ENCODE measurements around the gene ZSCAN2.
A peak's percentile ranks its signal among the peaks of the same experiment; 100 is the strongest.

ZSCAN2 gene

DNA sequence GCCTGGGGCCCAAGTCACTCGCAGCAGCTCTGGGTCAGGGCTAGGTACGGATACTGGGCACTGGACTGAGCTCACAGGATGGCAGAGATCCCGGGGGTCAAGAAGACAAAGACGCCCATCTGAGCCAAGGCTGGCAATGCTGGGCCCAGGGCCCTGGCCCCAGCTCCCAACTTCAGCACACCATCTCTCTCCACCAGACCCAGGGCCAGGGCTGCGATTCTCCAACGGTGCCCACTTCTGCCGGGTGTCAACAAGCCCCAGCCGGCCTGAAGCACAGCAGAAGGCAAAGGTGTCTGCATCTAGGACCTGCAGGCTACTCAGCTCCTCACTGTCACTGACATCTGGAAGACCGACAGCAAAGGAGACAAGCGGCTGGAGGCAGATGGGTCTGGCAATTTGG is 44.7 kb downstream of the ZSCAN2 start:
- peak overlapping the region in 1 of 2 donors; percentile 90 for H3K27ac Mint-ChIP-seq
- H3K4me1 Mint-ChIP-seq, result peaks cover 35% of the 10 kb centered on the region
- DNase-seq (no peak), ATAC-seq (no peak)
- H3K9me3 Mint-ChIP-seq, result no peaks in the 10 kb centered on the region
- H3K27me3 Mint-ChIP-seq, result no peaks in the 10 kb centered on the region
- H3K4me3 Mint-ChIP-seq, result no peak overlapping the region

DNA sequence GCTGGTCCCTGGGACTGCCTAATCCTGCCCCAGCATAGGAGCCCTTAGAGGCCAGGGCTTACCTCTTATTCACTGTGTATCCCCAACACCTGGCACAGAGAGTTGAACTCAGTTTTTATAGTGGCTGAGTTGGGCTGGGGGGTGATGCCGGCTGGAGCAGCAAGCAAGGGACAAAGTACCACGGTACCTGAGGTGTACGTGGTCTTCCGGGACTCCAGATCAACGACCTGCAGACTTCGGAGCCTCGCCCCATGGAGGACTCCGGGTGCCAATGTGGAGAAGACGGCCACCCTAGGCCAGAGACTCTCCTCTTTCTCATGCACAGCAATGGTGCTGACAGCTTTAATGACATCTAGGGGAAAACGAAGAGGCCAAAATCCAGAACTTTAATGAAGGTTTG is 45.2 kb downstream of the ZSCAN2 start:
- DNase-seq (no peak), ATAC-seq (no peak)
- H3K4me3 Mint-ChIP-seq, result no peak overlapping the region
- peaks cover 32% of the 10 kb centered on the region for H3K4me1 Mint-ChIP-seq
- H3K27ac Mint-ChIP-seq, result peak overlapping the region; percentile 25 to 71
- H3K9me3 Mint-ChIP-seq, result no peaks in the 10 kb centered on the region
- no peaks in the 10 kb centered on the region for H3K27me3 Mint-ChIP-seq

DNA sequence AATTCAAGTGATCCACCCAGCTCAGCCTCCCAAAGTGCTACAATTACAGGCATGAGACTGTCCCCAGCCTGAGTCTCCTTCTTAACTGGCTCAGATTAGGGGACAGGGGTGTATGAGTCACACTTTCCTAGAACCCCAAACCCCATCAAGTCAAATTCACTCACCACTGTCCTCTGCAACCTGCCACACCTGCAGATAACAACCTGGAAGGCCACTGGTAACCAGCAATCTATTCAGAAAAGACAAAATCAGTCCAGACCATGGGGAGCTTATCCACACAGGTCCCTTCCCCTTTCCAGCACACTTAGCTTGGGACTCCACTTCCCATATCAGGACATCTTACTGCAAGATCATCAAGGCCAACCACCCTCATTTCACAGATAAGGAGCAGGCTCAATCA is 46.9 kb downstream of the ZSCAN2 start:
- DNase-seq, result no peak
- Mint-ChIP-seq H3K27ac (peak overlapping the region in 1 of 2 donors; percentile 60), H3K9me3 (no peaks in the 10 kb centered on the region)

DNA sequence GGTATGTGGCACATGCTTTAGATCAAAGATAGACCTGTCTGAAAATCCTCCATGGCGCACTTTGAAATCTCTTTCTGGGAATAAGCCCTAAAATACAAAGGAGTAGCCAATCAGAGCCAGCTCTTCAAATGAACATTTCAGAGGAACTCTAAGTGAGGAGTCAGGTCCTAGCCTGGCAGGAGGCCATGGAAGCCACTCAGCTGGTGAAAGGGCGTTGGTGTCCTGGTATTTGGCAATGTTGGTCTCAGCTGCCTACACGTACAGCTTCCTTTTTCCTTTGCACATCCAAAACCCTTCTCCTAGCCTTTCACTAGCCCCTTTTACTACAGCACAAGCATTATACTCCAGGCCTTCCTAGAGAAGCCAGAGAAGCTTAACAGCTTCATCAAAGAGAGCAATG is 47.7 kb downstream of the ZSCAN2 start:
- no peak for DNase-seq
- no peaks in the 10 kb centered on the region for H3K27me3 Mint-ChIP-seq
- peak overlapping the region; percentile 11 to 60 for H3K27ac Mint-ChIP-seq
- ATAC-seq, result no peak
- H3K4me3 Mint-ChIP-seq, result no peak overlapping the region
- H3K4me1 Mint-ChIP-seq, result peaks cover 53% of the 10 kb centered on the region
- no peaks in the 10 kb centered on the region for H3K9me3 Mint-ChIP-seq

More for the DNA sequence above, 46.9 kb downstream of the ZSCAN2 start:
- H3K4me1 Mint-ChIP-seq, result peaks cover 45% of the 10 kb centered on the region
- no peak overlapping the region for H3K4me3 Mint-ChIP-seq
- no peaks in the 10 kb centered on the region for H3K27me3 Mint-ChIP-seq
- ATAC-seq, result no peak

DNA sequence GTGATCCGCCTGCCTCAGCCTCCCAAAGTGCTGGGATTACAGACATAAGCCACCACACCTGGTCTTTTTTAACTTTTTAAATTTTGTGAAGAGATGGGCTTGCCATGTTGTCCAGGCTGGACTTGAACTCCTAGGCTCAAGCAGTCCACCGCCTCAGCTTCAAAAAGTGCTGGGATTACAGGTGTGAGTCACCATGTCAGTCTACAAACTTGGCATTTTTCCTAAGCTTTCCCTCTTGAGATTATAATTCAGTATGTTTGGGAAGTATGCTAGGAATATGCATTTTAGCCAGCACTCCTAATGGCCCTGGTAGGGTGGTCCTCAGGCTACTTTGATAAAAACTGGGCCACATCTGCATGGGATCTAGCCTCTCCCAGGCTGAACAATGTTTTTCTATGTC is 48.9 kb downstream of the ZSCAN2 start:
- ATAC-seq (no peak), DNase-seq (no peak)
- Mint-ChIP-seq H3K27ac (peak overlapping the region in 1 of 2 donors; percentile 95), H3K9me3 (no peaks in the 10 kb centered on the region), H3K27me3 (no peaks in the 10 kb centered on the region), H3K4me3 (no peak overlapping the region), H3K4me1 (peaks cover 62% of the 10 kb centered on the region)

DNA sequence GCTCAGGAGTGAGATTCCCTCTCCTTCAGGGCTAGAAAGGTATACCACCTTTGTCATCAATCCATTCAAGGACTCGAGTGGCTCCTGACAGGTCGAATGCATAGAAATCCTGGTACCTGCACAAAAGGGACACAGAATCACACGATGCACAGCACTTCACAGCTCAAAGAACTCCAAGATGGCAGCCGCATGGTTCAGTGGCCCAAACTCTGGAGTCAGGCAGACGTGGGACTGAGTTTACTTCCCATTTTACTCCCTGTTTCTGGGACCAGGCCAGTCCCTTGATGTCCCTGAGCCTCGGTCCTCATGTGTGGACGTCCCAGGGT is 52.7 kb downstream of the ZSCAN2 start:
- H3K9me3 Mint-ChIP-seq, result no peaks in the 10 kb centered on the region
- DNase-seq, result no peak

GRCh38 chr15:84653910-84654688 is 53.3 kb downstream of the ZSCAN2 start, which contains the start of gene WDR73:
Gene WDR73 (minus strand): TSS chr15:84654283. CDS start chr15:84654274, 9 bp downstream.
- H3K27me3 Mint-ChIP-seq, result peaks cover 6% of the 10 kb centered on the region
- DNase-seq, result peak; percentile 95 to 96
- H3K9me3 Mint-ChIP-seq, result no peaks in the 10 kb centered on the region
- peaks cover 60% of the 10 kb centered on the region for H3K4me1 Mint-ChIP-seq
- peak within 1 kb of the TSS; percentile 97 to 98 for H3K27ac Mint-ChIP-seq
- peak within 1 kb of the TSS; percentile 99 to 100 for H3K4me3 Mint-ChIP-seq
- peak; percentile 82 for ATAC-seq

More for the DNA sequence above, 52.7 kb downstream of the ZSCAN2 start:
- Mint-ChIP-seq H3K4me1 (peaks cover 59% of the 10 kb centered on the region), H3K27me3 (peaks cover 6% of the 10 kb centered on the region), H3K4me3 (peak overlapping the region; percentile 99 to 100), H3K27ac (peak overlapping the region; percentile 97 to 98)
- ATAC-seq, result no peak

DNA sequence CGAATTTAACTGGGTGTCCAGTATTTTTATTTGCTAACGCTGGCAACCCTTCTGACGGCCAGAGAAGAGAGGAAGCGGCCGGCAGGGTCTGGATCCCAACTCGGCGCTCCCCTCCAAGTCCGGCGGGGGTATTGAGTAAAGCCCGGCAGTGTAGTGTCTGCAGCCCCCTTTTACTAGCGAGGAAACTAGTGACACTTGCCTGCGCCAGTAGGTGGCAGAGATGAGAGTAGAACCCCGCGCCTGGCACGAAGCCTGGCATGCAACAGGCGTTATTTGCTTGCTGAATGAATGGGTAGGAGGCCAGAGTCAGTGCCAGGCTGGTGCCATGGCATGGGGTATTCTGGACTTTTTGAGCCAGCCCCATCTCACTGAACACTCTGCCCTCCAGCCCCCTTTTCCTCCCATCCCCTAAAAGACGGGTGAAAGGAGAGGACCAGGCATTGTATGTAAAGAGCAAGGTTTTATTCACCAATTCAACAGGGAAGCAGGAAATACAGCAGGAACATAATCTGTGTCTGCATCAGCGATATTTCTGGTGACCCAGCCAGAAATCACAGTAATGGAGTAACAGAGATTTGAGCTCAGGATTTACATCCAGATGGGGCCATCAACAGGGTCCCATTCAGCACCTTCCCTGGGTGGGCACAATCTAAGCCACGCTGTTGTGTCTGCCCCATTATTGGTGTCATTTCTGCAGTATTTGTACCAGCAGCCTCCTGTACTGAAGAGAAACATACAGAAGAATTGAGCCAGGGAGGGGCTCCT is 54.1 kb downstream of the ZSCAN2 start:
- H3K4me3 Mint-ChIP-seq, result peak overlapping the region; percentile 99 to 100
- H3K27ac Mint-ChIP-seq, result peak overlapping the region in 1 of 2 donors; percentile 97
- peaks cover 6% of the 10 kb centered on the region for H3K27me3 Mint-ChIP-seq
- ATAC-seq (peak; percentile 62), DNase-seq (peak; percentile 72 to 84)
- H3K9me3 Mint-ChIP-seq, result no peaks in the 10 kb centered on the region
- peaks cover 65% of the 10 kb centered on the region for H3K4me1 Mint-ChIP-seq

DNA sequence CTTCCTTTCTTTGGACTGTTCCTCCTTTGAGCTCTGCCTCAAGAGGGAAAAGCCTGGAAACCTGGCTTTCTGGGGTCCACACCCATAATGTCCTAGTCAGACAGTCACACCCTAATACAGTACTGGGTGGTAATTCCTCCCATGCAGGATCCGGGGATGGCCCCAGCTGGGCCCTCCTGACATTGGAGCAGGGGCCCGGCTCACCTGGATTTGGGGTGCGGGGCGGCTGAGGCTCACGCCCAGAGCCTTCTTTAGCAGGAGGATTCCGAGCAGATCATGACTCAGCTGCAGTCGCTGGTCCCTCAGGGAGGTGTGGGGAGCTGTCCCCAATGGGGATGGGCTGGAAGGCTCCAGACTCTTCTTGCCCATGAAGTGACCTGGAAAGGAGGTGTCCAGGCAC is 56.2 kb downstream of the ZSCAN2 start:
- ATAC-seq (no peak), DNase-seq (no peak)
- peak overlapping the region in 1 of 2 donors; percentile 87 for H3K27ac Mint-ChIP-seq
- H3K27me3 Mint-ChIP-seq, result peaks cover 6% of the 10 kb centered on the region
- no peaks in the 10 kb centered on the region for H3K9me3 Mint-ChIP-seq
- H3K4me3 Mint-ChIP-seq, result peak overlapping the region; percentile 76 to 83
- H3K4me1 Mint-ChIP-seq, result peaks cover 60% of the 10 kb centered on the region

DNA sequence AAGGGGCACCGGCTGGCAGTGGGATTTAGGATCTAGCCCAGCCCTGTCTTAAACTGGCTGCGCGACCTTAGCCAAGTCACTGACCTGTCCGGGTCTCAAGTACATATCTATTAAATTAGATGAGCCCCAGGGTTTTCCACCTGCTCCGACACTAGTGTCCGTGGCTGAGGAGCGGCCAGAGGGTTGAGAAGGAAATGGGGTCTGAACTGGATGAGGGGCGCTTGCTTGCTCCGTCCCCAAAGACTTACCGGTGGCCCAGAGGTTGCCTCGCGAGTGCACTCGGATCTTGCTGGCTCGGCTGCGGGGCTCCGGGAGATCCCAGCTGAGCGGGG is 56.9 kb downstream of the ZSCAN2 start:
- Mint-ChIP-seq H3K27me3 (peaks cover 6% of the 10 kb centered on the region), H3K4me1 (peaks cover 53% of the 10 kb centered on the region), H3K9me3 (no peaks in the 10 kb centered on the region), H3K4me3 (peak overlapping the region; percentile 76 to 83), H3K27ac (no peak overlapping the region)
- ATAC-seq (no peak), DNase-seq (no peak)

DNA sequence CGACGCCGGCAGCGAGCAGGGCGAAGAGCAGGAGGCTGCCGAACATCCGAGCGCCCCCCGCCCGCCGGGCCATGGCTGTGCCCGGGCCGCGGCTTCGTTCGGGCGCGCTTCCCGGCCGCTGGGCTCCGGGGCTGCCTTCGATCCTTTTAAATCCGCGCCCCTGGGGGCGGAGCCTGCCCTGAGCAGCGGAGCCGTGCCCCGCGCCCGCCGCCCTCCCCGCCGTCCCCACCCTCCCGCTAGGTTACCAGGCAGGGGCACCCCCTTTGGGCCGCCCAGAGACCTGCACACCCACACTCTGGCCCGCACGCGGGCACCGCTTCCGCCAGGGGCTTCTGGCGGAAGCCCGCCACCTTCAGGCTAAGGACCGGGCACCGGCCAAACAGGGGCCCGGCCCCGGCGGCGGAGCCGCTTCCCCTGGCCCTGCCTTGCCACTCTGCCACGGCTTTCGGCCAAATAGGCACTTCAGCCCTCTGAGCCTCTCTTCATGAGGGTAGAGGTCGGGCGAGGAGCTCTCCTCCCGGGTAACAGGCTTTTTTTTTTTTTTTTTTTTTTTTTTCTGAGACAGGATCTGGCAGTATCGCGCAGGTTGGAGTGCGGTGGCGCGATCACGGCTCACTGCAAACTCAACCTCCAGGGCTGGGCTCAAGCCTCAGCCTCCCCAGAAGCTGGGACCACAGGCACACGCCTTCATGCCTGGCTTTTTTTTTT is 57.4 kb downstream of the ZSCAN2 start, which contains the start of gene NMB:
TSS of gene NMB (minus strand) at position 120 of the 708 bp plus-strand sequence. CDS start at position 73, 47 bp downstream.
- Mint-ChIP-seq H3K9me3 (no peaks in the 10 kb centered on the region), H3K27ac (peak within 1 kb of the TSS in 1 of 2 donors; percentile 89), H3K4me1 (peaks cover 48% of the 10 kb centered on the region), H3K4me3 (peak within 1 kb of the TSS; percentile 76 to 83), H3K27me3 (peaks cover 6% of the 10 kb centered on the region)
- ATAC-seq (peak; percentile 84), DNase-seq (peak; percentile 84 to 87)

GRCh38 chr15:84658788-84659411 is 58.1 kb downstream of the ZSCAN2 start:
- Mint-ChIP-seq H3K4me1 (peaks cover 41% of the 10 kb centered on the region), H3K9me3 (no peaks in the 10 kb centered on the region), H3K27ac (no peak overlapping the region), H3K4me3 (peak overlapping the region; percentile 71 to 83), H3K27me3 (peaks cover 6% of the 10 kb centered on the region)
- no peak for ATAC-seq
- no peak for DNase-seq

GRCh38 chr15:84659904-84660781 is 59.3 kb downstream of the ZSCAN2 start:
- Mint-ChIP-seq H3K4me1 (peaks cover 31% of the 10 kb centered on the region), H3K27me3 (peaks cover 6% of the 10 kb centered on the region), H3K4me3 (no peak overlapping the region), H3K9me3 (no peaks in the 10 kb centered on the region), H3K27ac (peak overlapping the region in 1 of 2 donors; percentile 44)
- DNase-seq (no peak), ATAC-seq (no peak)

GRCh38 chr15:84661001-84661400 is 60.2 kb downstream of the ZSCAN2 start:
- DNase-seq (no peak), ATAC-seq (no peak)
- H3K4me3 Mint-ChIP-seq, result no peak overlapping the region
- no peak overlapping the region for H3K27ac Mint-ChIP-seq
- H3K9me3 Mint-ChIP-seq, result no peaks in the 10 kb centered on the region
- H3K27me3 Mint-ChIP-seq, result peaks cover 6% of the 10 kb centered on the region
- H3K4me1 Mint-ChIP-seq, result peaks cover 30% of the 10 kb centered on the region
